OCI-LY1 (cell line): ENCODE measurements around the gene HS3ST1.

Experiments used
- H2AFZ ChIP-seq: fragments of 200-600 bp; sonication (generic), shearing (Covaris generic); 2 replicates; pipeline ENCODE4 v1.6.0; 2014; ENCODE audit warnings: antibody characterized with exemption, mild to moderate bottlenecking, low read length
- H3F3A ChIP-seq: fragments of 200-600 bp; sonication (generic), shearing (Covaris generic); 2 replicates; pipeline ENCODE4 v1.6.0; 2014; ENCODE audit warnings: mild to moderate bottlenecking, antibody characterized with exemption, low read length, moderate library complexity; ENCODE audit not compliant: insufficient read depth
- H3K27ac ChIP-seq: fragments of 200-600 bp; sonication (generic); 2 replicates; pipeline ENCODE4 v1.5.1; 2014; ENCODE audit warnings: low read length, mixed run types, mild to moderate bottlenecking, low read depth; ENCODE audit not compliant: poor library complexity, severe bottlenecking
- H3K27me3 ChIP-seq: fragments of 200-600 bp; sonication (generic); 2 replicates; pipeline ENCODE4 v1.6.0; 2014; ENCODE audit warnings: antibody characterized with exemption, mild to moderate bottlenecking, low read length, moderate library complexity; ENCODE audit not compliant: insufficient read depth
- H3K36me3 ChIP-seq: fragments of 200-600 bp; sonication (generic); 2 replicates; pipeline ENCODE4 v1.6.1; 2014; ENCODE audit warnings: mild to moderate bottlenecking, antibody characterized with exemption, low read length, moderate library complexity, mixed read lengths; ENCODE audit not compliant: insufficient read depth
- H3K4me1 ChIP-seq: fragments of 200-600 bp; sonication (generic); 2 replicates; pipeline ENCODE4 v1.5.1; 2014; ENCODE audit warnings: mild to moderate bottlenecking, low read length, moderate library complexity; ENCODE audit not compliant: insufficient read depth, severe bottlenecking
- H3K4me2 ChIP-seq: fragments of 200-600 bp; sonication (generic), shearing (Covaris generic); 2 replicates; pipeline ENCODE4 v1.6.1; 2014; ENCODE audit warnings: low read length
- H3K4me3 ChIP-seq: fragments of 200-600 bp; sonication (generic); 2 replicates; pipeline ENCODE4 v1.5.1; 2014; ENCODE audit warnings: low read length, low read depth, mild to moderate bottlenecking, mixed read lengths; ENCODE audit not compliant: poor library complexity, severe bottlenecking
- H3K79me2 ChIP-seq: fragments of 200-600 bp; shearing (Covaris generic); 2 replicates; pipeline ENCODE4 v1.6.1; 2016; ENCODE audit warnings: mixed run types, low read length, mixed read lengths; ENCODE audit not compliant: insufficient read depth
- H3K9ac ChIP-seq: fragments of 200-600 bp; sonication (generic), shearing (Covaris generic); 2 replicates; pipeline ENCODE4 v1.6.1; 2014; ENCODE audit warnings: mild to moderate bottlenecking, low read length, mixed read lengths
- H3K9me2 ChIP-seq: fragments of 200-600 bp; sonication (generic), shearing (Covaris generic); 2 replicates; pipeline ENCODE4 v1.6.1; 2014; ENCODE audit warnings: low read depth, mild to moderate bottlenecking, low read length, mixed read lengths
- H3K9me3 ChIP-seq: fragments of 200-600 bp; shearing (Covaris generic); 2 replicates; pipeline ENCODE4 v1.6.1; 2014; ENCODE audit warnings: low read length, mixed read lengths
- H4K20me1 ChIP-seq: fragments of 200-600 bp; sonication (generic), shearing (Covaris generic); 2 replicates; pipeline ENCODE4 v1.6.0; 2016; ENCODE audit warnings: mild to moderate bottlenecking, low read length; ENCODE audit not compliant: insufficient read depth
- EZH2 ChIP-seq: fragments of 200-600 bp; sonication (generic), shearing (Covaris generic); IDR thresholded peaks from 2 replicates; pipeline ENCODE4 v1.8.0; 2017; ENCODE audit warnings: borderline replicate concordance, mixed run types, mild to moderate bottlenecking, antibody characterized with exemption, low read length, moderate library complexity, mixed read lengths
- TF ChIP-seq, protein P1 (sequence below): fragments of 200-600 bp; sonication (generic), shearing (Covaris generic); IDR thresholded peaks from 2 replicates; pipeline ENCODE4 v1.5.1; 2017; ENCODE audit warnings: mild to moderate bottlenecking, antibody characterized with exemption, low read length, moderate library complexity, mixed read lengths

Gene HS3ST1

DNA sequence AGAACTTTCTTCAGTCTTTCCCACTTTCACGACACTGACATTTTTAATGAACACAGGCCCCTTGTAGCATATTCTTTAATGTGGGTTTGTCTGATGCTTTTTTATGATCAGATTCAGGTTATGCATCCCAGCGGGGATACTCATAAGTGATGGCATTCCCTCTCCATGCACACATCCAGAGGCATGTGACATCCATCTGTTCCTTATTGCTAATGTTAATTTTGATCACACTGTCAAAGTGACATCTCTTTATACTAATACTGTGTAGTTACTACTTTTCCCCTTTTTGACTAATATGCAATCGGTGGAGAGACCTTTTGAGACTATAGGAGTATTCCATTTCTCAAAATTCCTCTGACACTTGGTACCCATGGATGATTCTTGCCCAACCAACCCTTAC is 43.8 kb upstream of the HS3ST1 start:
- no peaks in the 10 kb centered on the region for H3K27me3 ChIP-seq
- H4K20me1 ChIP-seq = no peaks in the 10 kb centered on the region
- H3K4me3 ChIP-seq = no peak overlapping the region
- no peaks in the 10 kb centered on the region for H3K9me2 ChIP-seq
- H3K9ac ChIP-seq = no peak overlapping the region
- no peaks in the 10 kb centered on the region for H3K9me3 ChIP-seq
- no peaks in the 10 kb centered on the region for H3K79me2 ChIP-seq
- no peaks in the 10 kb centered on the region for H3K36me3 ChIP-seq
- no peak for TF ChIP-seq EZH2
- TF ChIP-seq, protein P1, sequence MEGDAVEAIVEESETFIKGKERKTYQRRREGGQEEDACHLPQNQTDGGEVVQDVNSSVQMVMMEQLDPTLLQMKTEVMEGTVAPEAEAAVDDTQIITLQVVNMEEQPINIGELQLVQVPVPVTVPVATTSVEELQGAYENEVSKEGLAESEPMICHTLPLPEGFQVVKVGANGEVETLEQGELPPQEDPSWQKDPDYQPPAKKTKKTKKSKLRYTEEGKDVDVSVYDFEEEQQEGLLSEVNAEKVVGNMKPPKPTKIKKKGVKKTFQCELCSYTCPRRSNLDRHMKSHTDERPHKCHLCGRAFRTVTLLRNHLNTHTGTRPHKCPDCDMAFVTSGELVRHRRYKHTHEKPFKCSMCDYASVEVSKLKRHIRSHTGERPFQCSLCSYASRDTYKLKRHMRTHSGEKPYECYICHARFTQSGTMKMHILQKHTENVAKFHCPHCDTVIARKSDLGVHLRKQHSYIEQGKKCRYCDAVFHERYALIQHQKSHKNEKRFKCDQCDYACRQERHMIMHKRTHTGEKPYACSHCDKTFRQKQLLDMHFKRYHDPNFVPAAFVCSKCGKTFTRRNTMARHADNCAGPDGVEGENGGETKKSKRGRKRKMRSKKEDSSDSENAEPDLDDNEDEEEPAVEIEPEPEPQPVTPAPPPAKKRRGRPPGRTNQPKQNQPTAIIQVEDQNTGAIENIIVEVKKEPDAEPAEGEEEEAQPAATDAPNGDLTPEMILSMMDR = no peak
- H3K4me1 ChIP-seq = no peaks in the 10 kb centered on the region
- no peak overlapping the region for H3K27ac ChIP-seq
- no peak overlapping the region for H2AFZ ChIP-seq
- no peak overlapping the region for H3K4me2 ChIP-seq
- no peaks in the 10 kb centered on the region for H3F3A ChIP-seq

DNA sequence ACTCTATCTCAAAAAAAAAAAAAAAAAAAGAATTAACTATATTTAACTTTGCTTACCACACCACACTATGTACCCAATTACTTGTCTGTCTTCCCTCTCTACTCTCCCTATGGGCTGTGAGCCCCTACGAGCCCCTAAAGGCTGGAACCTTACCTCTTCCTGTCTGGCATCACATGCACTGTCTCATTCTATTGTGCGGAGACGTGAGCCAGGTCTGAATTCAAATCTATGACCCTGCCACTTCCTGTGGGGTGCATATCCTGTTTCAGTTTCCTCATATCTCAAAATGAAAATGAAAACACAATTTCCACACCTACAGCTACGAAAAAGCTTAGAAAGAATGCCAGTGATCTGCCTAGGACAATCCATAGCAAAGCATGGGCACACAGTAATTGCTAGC is 42.9 kb upstream of the HS3ST1 start:
- Histone ChIP-seq H3K9ac (no peak overlapping the region), H3K4me2 (no peak overlapping the region), H3K4me3 (no peak overlapping the region), H3K79me2 (no peaks in the 10 kb centered on the region), H3F3A (no peaks in the 10 kb centered on the region), H3K27me3 (no peaks in the 10 kb centered on the region), H4K20me1 (no peaks in the 10 kb centered on the region), H3K27ac (no peak overlapping the region), H3K36me3 (no peaks in the 10 kb centered on the region), H3K9me2 (no peaks in the 10 kb centered on the region), H2AFZ (no peak overlapping the region), H3K4me1 (no peaks in the 10 kb centered on the region), H3K9me3 (no peaks in the 10 kb centered on the region)
- TF ChIP-seq, protein P1 = no peak
- TF ChIP-seq EZH2 = no peak

DNA sequence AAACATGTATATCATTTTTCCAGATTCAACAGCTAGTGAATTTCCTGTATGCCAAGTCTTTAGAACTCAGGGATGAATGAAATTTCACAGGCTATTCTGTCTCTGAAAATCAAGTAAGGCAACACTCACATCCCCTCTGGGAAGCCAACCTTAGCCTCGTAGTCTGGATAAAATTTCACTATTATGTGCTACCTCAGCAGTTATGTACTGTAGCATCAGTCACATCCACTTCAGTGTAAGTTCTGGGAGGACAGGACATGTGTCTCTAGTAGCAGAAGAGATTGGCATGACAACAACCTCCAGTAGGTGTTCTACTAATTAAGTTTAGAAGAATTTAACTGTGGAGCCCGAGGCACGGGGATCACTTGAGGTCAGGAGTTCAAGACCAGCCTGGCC is 42.4 kb upstream of the HS3ST1 start:
- H3K36me3 ChIP-seq = no peaks in the 10 kb centered on the region
- H3F3A ChIP-seq = no peaks in the 10 kb centered on the region
- H3K4me1 ChIP-seq = no peaks in the 10 kb centered on the region
- no peaks in the 10 kb centered on the region for H3K9me3 ChIP-seq
- H2AFZ ChIP-seq = no peak overlapping the region
- TF ChIP-seq, protein P1 = no peak
- TF ChIP-seq EZH2 = no peak
- H3K27ac ChIP-seq = no peak overlapping the region
- no peak overlapping the region for H3K9ac ChIP-seq
- H3K79me2 ChIP-seq = no peaks in the 10 kb centered on the region
- no peaks in the 10 kb centered on the region for H3K9me2 ChIP-seq
- H4K20me1 ChIP-seq = no peaks in the 10 kb centered on the region
- H3K27me3 ChIP-seq = no peaks in the 10 kb centered on the region
- no peak overlapping the region for H3K4me2 ChIP-seq
- no peak overlapping the region for H3K4me3 ChIP-seq
